Measurements from ENCODE around the gene PTPN23. TPM values are rescaled to one million over a fixed set of nuclear protein-coding genes. Genes with fewer than 3 reads are reported as not detected.

The PTPN23 gene
- total and polyA plus RNA-seq, 2 of the 13 experiments (the other 11 are each of a cell fraction or from before 2014, with no cell fraction given) = 2.3 to 3.7 TPM

- Histone ChIP-seq H3K36me3 (replicated peaks in 1 of 2; ENCODE audit: control insufficient read depth in 1 of 2, insufficient read depth in 2 of 2, low read length in 2 of 2) (peaks cover 8 to 25% of the 10 kb centered on the region in 2 experiments; a peak in 4 of 5 replicates), H3K9ac (ENCODE audit: insufficient read depth, low read depth, low read length) (no peak overlapping the region), H2AFZ (ENCODE audit: low read length) (no peak overlapping the region), H3K27ac (ENCODE audit: extremely low read length, insufficient read depth, low read length) (no peak overlapping the region), H3K4me1 (ENCODE audit: insufficient read depth, low read length) (peaks cover 18% of the 10 kb centered on the region), H3K4me3 (replicated peaks in 1 of 3; ENCODE audit: insufficient read depth in 1 of 3, low read depth in 2 of 3, low read length in 3 of 3) (no peak overlapping the region), H3K79me2 (ENCODE audit: insufficient read depth, low read length) (no peaks in the 10 kb centered on the region), H3K9me3 (ENCODE audit: low read length) (no peaks in the 10 kb centered on the region), H4K20me1 (ENCODE audit: insufficient read depth, low read length) (no peaks in the 10 kb centered on the region), H3K4me2 (ENCODE audit: low read depth, low read length) (peak overlapping the region; percentile 23), H3K27me3 (ENCODE audit: control insufficient read depth in 1 of 2, insufficient read depth in 2 of 2, low read length in 2 of 2) (no peaks in the 10 kb centered on the region)
- intact Hi-C loops (cut with micrococcal nuclease; ENCODE audit: unreplicated experiment) = no loop called here
- CTCF ChIA-PET (ENCODE audit: low intra/inter-chr PET ratio, low total read pairs) = no interaction called here
- DNase-seq (ENCODE audit: low spot score) (peak; percentile 20), FAIRE-seq (peak; percentile 68), ATAC-seq (peak; percentile 92)
- BruUV-seq (replicated peaks) = no TSS peak
- no peak for TF ChIP-seq JARID2 (CRISPR knock-in tag; IDR thresholded peaks at IDR 0.05; ENCODE audit: insufficient replicate concordance)
- TF ChIP-seq FOXK2 (IDR thresholded peaks at IDR 0.05) = no peak
- peak; percentile 19; the same call in 1 of the 2 replicates for TF ChIP-seq HNF4A (CRISPR knock-in tag; IDR thresholded peaks at IDR 0.05)
- no peak for TF ChIP-seq ZNF441 (CRISPR knock-in tag; IDR thresholded peaks at IDR 0.05; ENCODE audit: borderline replicate concordance)
- no peak for TF ChIP-seq FOXA1 (IDR thresholded peaks at IDR 0.05)
- TF ChIP-seq FOXA1 (CRISPR knock-in tag; IDR thresholded peaks at IDR 0.05) = 0 out of 2 replicates have a peak, but pooled peaks have one; percentile 22
- TF ChIP-seq PPARG (CRISPR knock-in tag; conservative IDR thresholded peaks at IDR 0.05) = 0 out of 2 replicates have a peak, but pooled peaks have one; percentile 38
- TF ChIP-seq ARID4A (CRISPR knock-in tag; IDR thresholded peaks at IDR 0.05; ENCODE audit: borderline replicate concordance) = no peak
- no peak for TF ChIP-seq ZNF230 (CRISPR knock-in tag; IDR thresholded peaks at IDR 0.05)
- TF ChIP-seq ZNF546 (CRISPR knock-in tag; conservative IDR thresholded peaks at IDR 0.05) = no peak
- TF ChIP-seq HNF4G (IDR thresholded peaks at IDR 0.05; ENCODE audit: borderline replicate concordance, low read depth, low read length) = 0 out of 2 replicates have a peak, but pooled peaks have one; percentile 21
- TF ChIP-seq HNF4G (CRISPR knock-in tag; IDR thresholded peaks at IDR 0.05; ENCODE audit: borderline replicate concordance, low read depth) = no peak
- no peak for TF ChIP-seq ZNF569 (CRISPR knock-in tag; IDR thresholded peaks at IDR 0.05; ENCODE audit: borderline replicate concordance)
- 0 out of 2 replicates have a peak, but pooled peaks have one; percentile 11 for TF ChIP-seq FOXA3 (CRISPR knock-in tag; IDR thresholded peaks at IDR 0.05)
- no peak for TF ChIP-seq ZNF460 (CRISPR knock-in tag; IDR thresholded peaks at IDR 0.05; ENCODE audit: borderline replicate concordance)
- TF ChIP-seq ZNF557 (CRISPR knock-in tag; IDR thresholded peaks at IDR 0.05) = 0 out of 2 replicates have a peak, but pooled peaks have one; percentile 30
- TF ChIP-seq TRIM24 (CRISPR knock-in tag; IDR thresholded peaks at IDR 0.05) = no peak
- TF ChIP-seq WIZ (CRISPR knock-in tag; IDR thresholded peaks at IDR 0.05) = no peak
- no peak for TF ChIP-seq PAX8 (CRISPR knock-in tag; IDR thresholded peaks at IDR 0.05; ENCODE audit: borderline replicate concordance)
- TF ChIP-seq ARNT (IDR thresholded peaks at IDR 0.05) = no peak
- no peak for TF ChIP-seq ELF1 (CRISPR knock-in tag; IDR thresholded peaks at IDR 0.05)
- in situ Hi-C loops (cut with HindIII; ENCODE audit: extremely low pct_ligation_motif_present, low pct_unique_long_range_greater_than_20kb) = no loop called here
- POLR2A ChIA-PET = interaction anchor here (2.0 kb wide), 1 partner anchor 38 kb away, joined by 4 read pairs; the partner anchor contains the start of gene PTPN23
Observed at GRCh38 chr3:47342812-47343211, 38.0 kb upstream of the PTPN23 start.

All from HepG2 (cell line).